NCI-H2171 treated with DMSO at 0.1 percent for 48 hours (cell line): ENCODE measurements around the gene BORCS5.

Experiments
- DNase-seq: peaks from one replicate; lab custom pipeline; 2025; lab: John Stamatoyannopoulos, UW

The BORCS5 gene

DNA sequence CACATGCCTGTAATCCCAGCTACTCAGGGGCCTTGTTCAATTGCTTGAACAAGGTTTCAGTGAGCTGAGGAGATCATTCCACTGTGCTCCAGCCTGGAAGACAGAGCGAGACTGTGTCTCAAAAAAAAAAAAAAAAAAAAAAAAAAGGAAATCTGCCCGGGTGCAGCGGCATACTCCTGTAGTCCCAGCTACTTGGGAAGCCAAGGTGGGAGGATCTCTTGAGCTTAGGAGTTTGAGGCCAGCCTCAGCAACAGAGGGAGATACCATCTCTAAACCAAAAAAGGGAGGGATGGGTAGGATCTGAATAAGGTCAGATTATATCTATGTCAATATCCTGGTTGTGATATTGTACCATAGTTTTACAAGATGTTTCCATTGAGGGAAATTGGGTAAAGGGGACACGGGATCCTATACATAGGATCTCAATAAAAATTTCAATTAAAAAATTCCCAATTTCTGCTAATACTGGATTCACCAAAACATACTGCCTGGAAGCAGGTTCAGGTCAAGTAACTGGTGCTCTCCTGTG, 76.4 kb downstream of the BORCS5 start:
- DNase-seq, result no peak

DNA sequence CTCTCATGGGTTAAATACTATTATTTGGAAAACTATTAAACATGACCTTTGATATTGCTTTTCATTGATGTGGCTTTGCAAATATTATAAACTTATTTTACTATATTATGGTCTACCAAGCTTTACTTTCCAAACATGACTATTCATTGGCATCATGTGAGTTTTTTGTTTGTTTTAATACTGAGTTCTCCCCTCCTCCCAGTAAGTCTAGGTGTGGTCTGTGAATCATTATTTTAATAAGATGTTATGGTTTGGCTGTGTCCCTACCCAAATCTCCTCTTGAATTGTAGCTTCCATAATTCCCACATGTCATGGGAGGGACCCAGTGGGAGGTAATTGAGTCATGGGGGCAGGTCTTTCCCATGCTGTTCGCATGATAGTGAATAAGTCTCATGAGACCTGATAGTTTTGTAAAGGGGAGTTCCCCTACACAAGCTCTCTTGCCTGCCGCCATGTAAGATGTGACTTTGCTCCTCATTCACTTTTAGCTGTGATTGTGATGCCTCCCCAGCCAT, 80.0 kb downstream of the BORCS5 start:
- no peak for DNase-seq

DNA sequence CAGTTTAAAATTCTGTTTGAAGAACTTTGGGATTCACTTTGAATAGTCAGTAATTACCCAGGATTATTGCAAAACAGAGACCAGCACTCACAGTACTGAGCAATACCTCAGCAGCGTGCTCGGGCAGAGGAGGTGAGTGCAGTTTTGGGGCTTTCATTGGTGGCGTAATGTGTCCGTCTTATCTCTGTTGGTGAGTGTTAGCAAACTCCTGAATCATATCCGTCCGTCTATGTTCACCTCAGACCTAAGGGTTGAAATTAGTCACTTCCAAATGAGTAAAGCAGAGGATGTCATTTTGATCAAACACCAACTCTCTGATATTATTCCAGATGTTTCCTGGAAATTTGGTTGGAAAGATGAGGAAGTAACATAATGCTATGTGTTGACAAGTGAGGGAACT, 82.8 kb downstream of the BORCS5 start:
- no peak for DNase-seq

DNA sequence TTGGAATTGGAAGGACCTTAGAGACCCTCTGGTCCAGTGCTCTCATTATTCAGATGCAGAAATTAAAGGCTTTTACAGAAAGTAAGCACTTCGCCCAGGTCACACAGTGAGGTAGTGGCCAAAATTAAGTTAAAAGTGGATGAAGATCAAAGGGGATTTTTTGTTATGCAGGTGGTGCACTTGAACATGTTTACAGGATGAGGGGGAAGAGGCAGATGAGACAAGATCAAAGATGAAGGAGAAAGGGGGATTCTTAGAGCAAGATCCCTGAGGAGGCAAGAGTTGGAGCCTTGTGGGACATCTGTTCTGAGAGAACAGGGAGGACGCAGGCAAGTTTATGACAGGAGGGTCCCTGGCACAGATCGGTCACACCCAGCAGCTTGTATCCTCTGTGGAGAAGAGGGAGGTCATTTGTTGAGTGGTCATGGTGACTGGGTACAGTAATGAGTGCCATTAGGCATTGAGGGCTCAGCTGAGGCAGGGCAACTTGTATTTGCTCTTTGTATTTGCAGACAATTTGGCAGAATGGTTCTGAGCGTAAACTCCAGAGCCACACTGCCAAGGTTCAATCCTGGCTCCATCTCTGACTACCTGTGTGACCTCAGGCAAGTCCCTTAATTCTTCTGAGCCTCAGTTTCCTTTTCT, 84.0 kb downstream of the BORCS5 start:
- no peak for DNase-seq

DNA sequence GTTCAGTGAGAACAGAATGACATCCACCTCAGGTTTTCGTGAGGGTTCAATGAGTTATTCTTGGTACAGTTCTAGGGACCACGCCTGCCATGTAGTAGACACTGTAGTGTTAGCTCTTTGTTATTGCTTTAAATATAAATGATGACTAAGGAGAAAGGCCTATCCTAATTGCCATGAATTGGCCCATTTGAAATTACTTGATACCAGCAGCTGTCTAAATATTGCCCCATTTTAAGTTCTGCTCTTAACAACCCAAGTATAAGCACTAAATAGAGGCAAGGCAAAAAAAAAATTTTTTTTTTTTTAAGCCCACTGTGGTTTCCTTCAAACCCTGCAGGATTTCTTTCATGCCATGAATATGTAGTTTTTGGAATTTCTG, 84.5 kb downstream of the BORCS5 start:
- DNase-seq, result no peak

DNA sequence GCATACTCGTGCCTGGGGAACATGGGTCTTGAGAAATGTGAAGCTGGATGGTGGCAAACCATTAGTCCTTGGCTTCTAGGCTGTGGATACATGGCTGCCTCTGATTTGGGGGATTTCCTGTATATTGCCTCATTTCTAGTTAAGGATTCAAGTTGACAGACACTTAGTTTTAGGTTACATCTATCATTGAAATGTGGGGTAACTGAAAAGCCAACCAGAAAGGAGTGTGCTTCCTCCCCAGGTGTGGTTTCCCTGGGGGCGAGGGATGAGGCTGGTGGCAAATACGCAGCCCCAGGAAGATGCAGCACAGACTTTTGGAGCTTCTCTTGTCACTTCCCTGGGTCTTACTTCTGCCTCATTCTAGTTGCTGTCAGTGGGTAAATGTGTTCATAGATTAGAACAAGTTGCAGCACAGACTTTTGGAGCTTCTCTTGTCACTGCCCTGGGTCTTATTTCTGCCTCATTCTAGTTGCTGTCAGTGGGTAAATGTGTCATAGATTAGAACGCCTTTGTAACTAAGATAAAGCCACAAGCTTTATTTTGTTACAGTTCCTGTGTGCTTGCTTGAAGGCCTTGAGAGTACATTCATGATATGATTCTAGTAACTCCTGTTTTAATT, 85.1 kb downstream of the BORCS5 start:
- DNase-seq, result no peak

DNA sequence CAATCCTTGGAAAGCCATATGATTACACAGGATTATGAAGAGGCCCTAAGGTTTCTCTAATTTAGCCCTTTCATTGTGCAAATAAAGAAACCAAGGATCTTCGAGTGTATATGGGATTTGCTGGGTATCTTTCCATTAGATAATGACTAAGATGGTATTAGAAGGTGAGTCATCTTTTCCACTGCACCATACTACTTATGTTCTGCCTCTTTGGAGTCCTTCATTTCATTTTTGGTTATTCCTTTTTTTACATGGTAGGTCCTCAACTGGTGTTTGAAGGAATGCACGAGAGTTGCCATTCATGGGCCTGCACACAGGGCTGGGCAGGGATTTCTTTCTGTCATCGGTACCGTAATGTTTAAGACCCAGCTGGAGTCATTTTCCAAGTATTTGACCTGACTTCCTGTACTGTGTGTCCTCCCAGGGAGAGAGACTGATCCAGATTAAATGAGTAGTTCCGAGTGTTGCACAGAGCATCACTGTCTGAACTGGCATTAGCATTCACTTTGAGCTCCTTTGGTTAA, 85.7 kb downstream of the BORCS5 start:
- DNase-seq, result no peak

DNA sequence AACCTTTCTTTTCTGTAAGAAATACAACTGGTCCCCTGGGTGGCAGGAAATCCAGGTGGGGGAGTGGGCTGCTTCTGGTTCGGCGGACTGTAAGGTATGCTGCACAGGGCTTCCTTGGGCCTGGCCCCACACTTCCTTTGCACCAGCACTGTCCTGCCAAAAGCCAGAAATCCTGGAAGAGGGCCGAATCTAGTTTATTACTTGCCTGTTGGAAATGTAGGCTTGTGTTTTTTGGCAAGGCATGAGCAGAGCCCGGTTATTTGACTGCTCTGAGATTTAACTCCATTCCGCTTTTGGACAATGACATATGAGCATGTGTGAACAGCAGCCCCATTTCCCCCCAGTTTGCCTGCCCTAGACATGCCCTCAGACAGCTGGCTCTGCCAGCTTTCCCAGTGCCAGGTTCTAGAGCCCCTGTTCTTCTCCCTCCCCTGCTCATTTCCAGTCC, 86.6 kb downstream of the BORCS5 start:
- no peak for DNase-seq

DNA sequence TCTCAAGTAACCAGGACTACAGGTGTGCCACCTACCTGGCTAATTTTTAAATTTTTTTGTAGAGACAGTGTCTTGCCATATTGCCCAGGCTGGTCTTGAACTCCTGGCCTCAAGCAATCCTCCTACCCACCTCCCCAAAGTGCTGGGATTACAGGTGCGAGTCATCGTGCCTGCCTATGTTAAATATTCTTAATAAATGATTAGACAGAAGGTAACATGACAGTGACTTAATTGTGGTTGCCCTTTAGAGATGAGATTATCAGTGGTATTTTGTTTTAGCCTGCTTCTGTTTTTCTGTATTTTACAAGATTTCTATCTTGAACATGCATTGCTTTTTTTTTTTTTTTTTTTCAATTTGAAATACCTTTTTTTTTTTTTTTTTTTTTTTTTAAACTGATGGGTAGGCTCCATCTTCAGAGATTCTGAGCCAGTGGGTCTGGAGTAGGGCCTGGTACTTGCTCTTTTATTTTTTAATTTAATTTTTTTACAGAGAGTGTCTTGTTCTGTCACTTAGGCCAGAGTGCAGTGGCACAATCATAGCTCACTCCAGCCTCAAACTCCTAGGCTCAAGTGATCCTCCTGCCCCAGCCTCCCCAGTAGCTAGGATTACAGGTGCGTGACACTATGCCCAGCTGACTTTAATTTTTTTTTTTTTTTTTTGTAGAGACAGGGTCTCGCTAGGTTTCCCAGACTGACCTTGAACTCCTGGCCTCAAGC, 88.4 kb downstream of the BORCS5 start:
- no peak for DNase-seq

DNA sequence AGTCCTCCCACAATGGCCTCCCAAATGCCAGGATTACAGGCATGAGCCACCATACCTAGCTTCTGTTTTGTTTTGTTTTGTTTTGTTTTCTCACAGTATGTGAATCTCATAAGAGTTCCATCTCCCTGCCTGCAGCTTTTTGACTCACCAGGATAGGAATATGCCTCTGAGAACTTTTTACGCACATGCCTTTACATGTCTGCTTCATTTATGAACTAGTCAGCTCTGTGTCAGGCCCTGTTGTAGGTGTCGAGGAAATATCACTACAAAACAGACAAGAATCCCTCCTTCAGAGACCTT, 89.0 kb downstream of the BORCS5 start:
- DNase-seq, result no peak

DNA sequence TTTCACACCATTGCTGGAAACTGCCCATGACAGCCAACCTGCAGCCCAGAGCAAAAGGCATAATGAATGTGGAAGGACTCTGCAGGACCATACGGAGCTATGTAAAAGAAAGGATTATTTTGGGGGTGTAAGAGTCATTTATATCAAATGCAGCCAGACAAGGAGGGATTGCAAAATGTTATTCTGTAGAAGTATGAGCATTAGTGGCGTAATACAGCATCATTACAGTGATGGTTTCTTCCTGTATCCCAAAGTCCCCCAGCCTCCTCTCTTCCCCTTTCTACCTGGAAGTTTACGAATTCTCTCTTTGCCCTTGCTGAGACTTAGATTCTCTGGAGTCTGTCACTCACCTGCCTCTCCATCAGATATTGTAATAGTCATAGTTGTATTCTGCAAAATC, 89.9 kb downstream of the BORCS5 start:
- no peak for DNase-seq

DNA sequence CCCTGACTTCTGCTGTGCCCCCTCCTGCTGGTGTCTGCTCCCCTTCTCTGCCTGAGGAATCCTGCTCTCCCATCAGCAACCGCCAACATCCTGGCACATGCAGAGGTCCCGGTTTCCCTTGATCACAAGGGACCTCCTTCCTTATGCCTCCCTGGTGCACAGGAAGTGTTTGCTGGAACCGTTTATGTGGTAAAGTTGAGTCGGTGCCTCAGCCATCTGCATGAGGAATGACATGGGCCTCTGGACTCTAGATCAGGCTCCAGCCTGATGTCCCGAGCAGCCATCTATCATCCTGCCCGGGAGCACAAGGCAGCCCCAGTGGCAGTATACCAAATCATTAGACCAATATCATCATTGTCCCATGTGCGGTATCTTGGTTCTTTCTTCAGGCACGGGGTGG, 90.4 kb downstream of the BORCS5 start:
- no peak for DNase-seq

DNA sequence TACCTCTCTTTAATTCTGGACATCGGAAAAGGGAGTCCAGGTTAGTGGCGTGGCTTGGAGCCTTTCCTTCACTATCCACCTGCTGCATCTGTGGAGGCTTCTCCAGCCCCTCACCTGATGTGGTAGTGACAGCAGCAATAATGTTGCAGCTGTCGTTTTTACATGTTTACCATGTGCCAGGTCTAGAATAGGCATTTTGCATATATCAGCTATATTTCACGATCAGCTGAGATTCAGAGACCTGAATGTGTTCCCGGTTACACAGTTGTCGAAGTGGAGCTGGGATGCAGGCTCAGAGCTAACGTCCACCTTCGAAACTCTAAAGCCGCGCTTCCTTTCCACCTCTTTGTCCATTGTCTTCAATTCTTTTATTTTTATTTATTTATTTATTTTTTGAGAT, 91.0 kb downstream of the BORCS5 start:
- DNase-seq, result no peak

DNA sequence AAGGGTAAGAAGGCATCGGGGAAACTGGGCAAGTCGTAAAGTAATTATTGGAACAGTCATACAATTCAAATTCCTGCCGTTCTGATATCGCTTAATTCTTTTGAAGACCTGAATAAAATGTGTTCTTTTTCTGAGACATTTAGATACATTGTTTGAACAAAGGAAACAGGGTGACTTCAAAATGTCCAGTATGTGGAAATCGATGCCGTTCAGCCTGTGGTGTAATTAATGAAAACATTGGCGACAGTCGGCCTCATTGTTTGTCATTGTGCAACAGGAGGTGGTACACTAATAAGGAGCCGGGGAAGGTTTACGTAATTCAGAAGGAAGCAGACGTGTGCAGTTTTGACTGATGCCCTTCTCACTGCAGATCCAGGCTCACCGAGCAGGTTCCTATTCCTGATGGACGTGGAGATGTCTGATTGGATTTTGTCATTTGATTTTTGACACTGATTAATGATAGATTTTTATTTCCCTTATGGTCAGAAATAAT, 92.7 kb downstream of the BORCS5 start:
- no peak for DNase-seq

DNA sequence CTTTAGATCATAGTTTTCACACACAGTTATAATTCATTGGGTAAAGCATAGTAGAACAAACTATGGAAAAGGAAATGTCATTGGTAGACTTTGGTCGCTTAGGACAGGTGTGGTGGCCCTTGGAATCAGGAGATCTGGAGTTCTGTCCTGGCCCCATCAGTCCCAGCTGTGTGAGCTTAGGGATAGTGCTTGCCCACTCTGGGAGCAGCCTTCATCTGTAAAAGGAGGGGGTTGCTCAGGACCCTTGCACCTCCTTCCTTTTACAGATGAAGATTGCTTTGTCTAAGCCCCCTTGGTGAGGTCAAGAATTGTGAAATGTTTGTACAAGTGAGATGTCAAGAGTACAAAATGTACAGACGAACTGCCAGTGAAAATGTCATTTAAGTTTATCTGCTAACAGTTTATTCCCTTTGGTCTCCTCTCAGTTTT, 93.2 kb downstream of the BORCS5 start:
- DNase-seq, result no peak

DNA sequence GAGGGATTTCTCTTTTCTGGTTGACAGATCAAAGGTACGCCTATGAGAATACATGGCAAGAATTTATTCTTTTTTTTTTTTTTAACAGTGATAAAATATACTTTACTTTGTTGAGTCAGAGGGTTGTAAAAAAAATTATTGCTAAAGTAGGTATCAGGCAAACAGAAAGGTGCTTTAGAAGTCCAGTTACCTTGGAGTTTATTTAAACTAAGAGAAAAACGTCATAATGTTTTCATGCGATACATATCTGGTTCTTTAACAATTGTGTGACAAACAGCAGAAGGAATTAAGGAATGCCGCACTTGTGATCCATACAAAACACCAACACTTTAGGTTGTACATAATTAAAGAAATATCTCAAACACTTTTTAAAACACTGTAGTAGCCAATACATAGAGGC, 94.2 kb downstream of the BORCS5 start:
- DNase-seq, result no peak

DNA sequence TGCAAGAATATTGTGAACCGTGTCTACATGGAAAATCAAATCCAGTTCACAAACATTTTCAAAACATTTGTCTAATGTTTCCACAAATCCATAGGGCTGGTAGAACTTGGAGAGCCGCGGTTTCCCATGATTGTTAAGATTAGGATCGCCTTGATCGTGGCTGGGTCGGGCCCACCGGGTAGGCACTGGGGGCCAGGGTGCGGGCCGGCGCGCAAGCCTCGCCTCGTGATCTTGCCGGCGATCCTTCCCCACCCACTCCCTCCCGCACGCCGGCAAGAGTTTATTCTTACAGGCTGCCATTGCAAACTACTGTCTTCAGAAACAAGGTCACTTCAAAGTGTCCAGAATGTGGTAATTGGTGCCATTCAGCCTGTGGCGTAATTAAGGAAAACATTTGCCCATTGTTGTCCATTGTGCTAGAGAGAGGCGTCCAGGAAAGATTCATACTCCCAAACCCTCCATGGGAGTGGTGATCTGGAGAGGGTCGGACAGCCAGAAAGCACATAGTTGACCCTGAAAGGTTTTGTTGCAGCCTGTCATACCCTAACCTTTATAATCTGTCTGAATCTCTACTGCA, 95.5 kb downstream of the BORCS5 start:
- DNase-seq, result no peak

DNA sequence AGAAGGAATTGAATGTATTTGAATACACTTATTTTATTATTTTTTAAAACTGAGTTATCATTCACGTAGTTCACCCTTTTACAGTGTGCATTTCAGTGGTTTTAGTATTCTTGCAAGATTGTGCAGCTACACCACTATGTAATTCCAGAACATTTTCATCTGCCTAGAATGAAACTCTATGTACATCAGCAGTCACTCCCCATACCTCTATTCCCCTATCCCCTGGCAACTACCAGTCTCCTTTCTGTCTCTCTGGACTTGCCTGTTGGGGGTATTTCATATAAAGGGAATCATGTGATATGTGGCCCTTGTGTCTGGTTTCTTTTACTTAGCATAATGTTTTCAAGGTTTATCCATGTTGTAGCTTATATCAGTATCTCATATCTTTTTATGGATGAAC, 96.8 kb downstream of the BORCS5 start:
- no peak for DNase-seq

DNA sequence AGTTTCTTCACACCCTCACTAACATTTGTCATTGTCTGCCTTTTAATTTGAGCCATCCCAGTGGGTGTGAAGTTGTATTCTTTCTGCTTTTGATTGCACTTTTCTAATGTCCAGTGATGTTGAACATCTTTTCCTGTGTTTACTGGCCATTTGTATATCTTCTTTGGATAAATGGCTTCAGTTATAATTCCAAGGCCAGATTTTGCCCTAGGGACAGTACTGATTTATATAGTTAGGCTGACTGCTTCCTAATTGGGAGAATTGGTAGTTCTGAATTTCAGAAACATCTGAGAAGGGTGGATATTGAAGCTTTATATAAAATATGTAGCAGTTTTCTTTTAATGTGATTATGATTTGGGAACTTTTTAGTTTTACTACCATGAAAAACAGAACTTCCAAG, 97.4 kb downstream of the BORCS5 start:
- DNase-seq, result no peak

DNA sequence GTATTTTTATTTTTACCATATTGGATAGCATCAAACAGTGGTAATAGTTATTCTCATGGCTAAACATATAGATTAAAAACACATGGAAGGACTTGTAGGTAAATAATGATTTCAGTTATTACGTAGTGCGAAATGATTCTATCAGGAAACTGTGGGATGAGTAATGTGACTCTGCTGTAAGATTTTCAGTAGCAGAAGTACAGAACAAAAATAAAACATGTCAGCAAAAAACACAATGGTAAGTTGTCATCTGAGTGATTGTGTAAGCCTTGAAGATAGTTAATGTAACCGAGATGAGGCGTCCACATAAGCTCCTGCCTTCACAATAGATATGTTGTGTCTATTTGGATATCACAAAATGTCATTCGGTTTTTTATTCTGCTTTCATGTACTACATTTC, 99.8 kb downstream of the BORCS5 start:
- DNase-seq, result no peak

DNA sequence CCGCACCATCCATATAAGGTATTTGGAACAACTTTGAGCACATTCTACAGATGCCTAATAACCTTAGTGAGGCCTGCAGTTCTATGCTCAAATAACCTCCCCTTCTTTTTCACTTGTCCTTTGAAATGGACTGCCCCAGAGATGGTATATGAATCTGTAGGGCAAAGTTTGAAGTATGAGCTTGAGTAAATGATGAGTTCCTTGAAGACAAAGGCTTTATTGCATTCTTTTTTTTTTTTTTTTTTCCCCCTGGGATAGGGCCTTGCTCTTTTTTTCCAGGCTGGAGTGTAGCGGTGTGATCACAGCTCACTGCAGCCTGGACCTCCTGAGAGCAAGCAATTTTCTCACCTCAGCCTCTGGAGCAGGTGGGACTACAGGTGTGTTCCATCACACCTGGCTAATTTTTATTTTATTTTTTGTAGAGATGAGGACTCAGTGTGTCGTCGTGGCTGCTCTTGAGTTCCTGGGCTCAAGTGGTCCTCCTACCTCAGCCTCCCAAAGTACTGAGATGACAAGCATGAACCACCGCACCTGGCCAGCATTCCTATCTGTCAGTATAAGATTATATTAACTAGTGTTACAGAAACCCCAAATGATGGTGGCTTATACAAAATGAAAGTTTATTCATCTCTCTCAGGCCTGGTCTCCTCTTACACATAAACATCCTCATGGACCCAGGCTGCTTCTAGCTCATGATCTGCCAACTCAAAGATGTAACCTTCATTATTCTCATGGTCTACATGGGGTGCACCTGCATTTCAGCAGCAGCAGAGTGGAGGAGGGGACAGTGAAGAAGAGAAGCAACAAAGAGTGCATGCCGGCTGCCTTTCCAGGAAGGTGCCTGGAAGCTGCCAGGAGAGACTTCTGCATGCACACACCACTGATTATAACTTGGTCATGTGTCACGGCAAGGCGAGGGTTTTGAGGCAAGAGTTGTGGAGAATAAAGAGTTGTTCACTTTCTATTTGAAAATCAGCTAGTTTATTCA, 104.4 kb downstream of the BORCS5 start:
- DNase-seq, result no peak
